Measurements from ENCODE around the gene SMCO4.

GRCh38 chr11:93518081-93518480 is 25.1 kb downstream of the SMCO4 start:
- no peak for TF ChIP-seq SP1 (IDR thresholded peaks at IDR 0.05; ENCODE audit: low read depth, low read length)
- no peak for TF ChIP-seq HDAC2 (IDR thresholded peaks at IDR 0.05; ENCODE audit: borderline replicate concordance in 1 of 2, low read depth in 2 of 2, low read length in 2 of 2)
- TF ChIP-seq, protein P1, sequence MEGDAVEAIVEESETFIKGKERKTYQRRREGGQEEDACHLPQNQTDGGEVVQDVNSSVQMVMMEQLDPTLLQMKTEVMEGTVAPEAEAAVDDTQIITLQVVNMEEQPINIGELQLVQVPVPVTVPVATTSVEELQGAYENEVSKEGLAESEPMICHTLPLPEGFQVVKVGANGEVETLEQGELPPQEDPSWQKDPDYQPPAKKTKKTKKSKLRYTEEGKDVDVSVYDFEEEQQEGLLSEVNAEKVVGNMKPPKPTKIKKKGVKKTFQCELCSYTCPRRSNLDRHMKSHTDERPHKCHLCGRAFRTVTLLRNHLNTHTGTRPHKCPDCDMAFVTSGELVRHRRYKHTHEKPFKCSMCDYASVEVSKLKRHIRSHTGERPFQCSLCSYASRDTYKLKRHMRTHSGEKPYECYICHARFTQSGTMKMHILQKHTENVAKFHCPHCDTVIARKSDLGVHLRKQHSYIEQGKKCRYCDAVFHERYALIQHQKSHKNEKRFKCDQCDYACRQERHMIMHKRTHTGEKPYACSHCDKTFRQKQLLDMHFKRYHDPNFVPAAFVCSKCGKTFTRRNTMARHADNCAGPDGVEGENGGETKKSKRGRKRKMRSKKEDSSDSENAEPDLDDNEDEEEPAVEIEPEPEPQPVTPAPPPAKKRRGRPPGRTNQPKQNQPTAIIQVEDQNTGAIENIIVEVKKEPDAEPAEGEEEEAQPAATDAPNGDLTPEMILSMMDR (IDR thresholded peaks at IDR 0.05; ENCODE audit: control extremely low read depth in 1 of 3, insufficient read depth in 1 of 3, low read depth in 1 of 3, low read length in 3 of 3): no peak
- no peak for TF ChIP-seq NANOG (IDR thresholded peaks at IDR 0.05; ENCODE audit: insufficient read depth, low read depth, low read length, poor library complexity, severe bottlenecking)
- TF ChIP-seq RAD21 (IDR thresholded peaks at IDR 0.05 in 1 of 2, conservative IDR thresholded peaks at IDR 0.05 in 1 of 2; ENCODE audit: low read depth in 2 of 2, low read length in 2 of 2): no peak
- no peak for TF ChIP-seq CREB1 (IDR thresholded peaks at IDR 0.05)
- TF ChIP-seq MAFK (IDR thresholded peaks at IDR 0.05; ENCODE audit: low read depth, low read length): no peak
- no peak for TF ChIP-seq KDM5A (IDR thresholded peaks at IDR 0.05; ENCODE audit: low read length)
- TF ChIP-seq, protein P2, sequence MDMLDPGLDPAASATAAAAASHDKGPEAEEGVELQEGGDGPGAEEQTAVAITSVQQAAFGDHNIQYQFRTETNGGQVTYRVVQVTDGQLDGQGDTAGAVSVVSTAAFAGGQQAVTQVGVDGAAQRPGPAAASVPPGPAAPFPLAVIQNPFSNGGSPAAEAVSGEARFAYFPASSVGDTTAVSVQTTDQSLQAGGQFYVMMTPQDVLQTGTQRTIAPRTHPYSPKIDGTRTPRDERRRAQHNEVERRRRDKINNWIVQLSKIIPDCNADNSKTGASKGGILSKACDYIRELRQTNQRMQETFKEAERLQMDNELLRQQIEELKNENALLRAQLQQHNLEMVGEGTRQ (IDR thresholded peaks at IDR 0.05; ENCODE audit: low read length): no peak
- no peak for TF ChIP-seq RNF2 (IDR thresholded peaks at IDR 0.05; ENCODE audit: borderline replicate concordance, low read depth, low read length, missing control alignments, poor library complexity, severe bottlenecking)
- no peak for TF ChIP-seq CHD1 (IDR thresholded peaks at IDR 0.05; ENCODE audit: low read depth, low read length)
